ENCODE data around the gene ATR. TPM values are rescaled to one million over a fixed set of nuclear protein-coding genes. Genes with fewer than 3 reads are reported as not detected.

The ATR gene
- total and polyA plus RNA-seq, 7 experiments from 2014 or later = 11.3 to 48.3 (median 34.8) TPM

GRCh38 chr3:142618917-142619461, 40.5 kb upstream of the ATR start:
- Mint-ChIP-seq H3K27ac (peak overlapping the region in 1 of 9 donors; percentile 5), H3K9me3 (no peaks in the 10 kb centered on the region), H3K4me3 (no peak overlapping the region), H3K36me3 (no peaks in the 10 kb centered on the region), H3K27me3 (peaks cover 0 to 2% (median 0%) of the 10 kb centered on the region in 5 donors), H3K4me1 (no peaks in the 10 kb centered on the region)
- POLR2A ChIA-PET = no interaction called here
- no peak overlapping the region for H3K27ac ChIP-seq (ENCODE audit: low read depth, low read length)
- DNase-seq (no peak), ATAC-seq (no peak)
- no peaks in the 10 kb centered on the region for H3K27me3 ChIP-seq (ENCODE audit: control insufficient read depth in 2 of 2, insufficient read depth in 2 of 2, low read length in 2 of 2)
- intact Hi-C loops (cut with micrococcal nuclease) = no loop called here
- no peaks in the 10 kb centered on the region for H3K4me1 ChIP-seq (ENCODE audit: control insufficient read depth in 2 of 2, insufficient read depth in 2 of 2, low read length in 2 of 2)
- H3K36me3 ChIP-seq (ENCODE audit: control insufficient read depth in 2 of 3, insufficient read depth in 3 of 3, low read length in 3 of 3) = no peaks in the 10 kb centered on the region
- no peaks in the 10 kb centered on the region for H3K9me3 ChIP-seq (ENCODE audit: control insufficient read depth in 2 of 3, low read length in 3 of 3)
- CTCF ChIA-PET = no interaction called here
- H3K4me3 ChIP-seq (ENCODE audit: low read length) = no peak overlapping the region

DNA sequence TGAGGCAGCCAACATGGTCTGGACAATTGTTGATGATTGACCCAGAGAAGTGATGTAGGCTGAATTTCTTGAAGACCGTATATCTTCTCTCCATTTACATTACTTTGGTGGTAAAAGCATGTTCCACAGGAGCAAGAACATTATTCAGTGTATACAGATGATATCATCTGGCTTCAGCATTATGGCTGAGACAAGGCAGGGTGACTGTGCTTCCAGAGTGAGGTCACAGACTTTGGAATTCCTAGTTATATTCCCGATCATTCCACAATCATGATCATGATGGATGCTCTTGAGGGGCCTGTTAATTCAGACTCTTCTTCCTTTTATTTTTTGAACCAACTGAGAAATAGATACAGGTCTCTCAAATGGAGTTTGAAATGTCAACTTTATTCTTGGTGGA, 36.6 kb upstream of the ATR start:
- Mint-ChIP-seq H3K4me1 (no peaks in the 10 kb centered on the region), H3K9me3 (no peaks in the 10 kb centered on the region), H3K36me3 (no peaks in the 10 kb centered on the region), H3K4me3 (no peak overlapping the region), H3K27ac (no peak overlapping the region), H3K27me3 (peaks cover 0 to 2% (median 0%) of the 10 kb centered on the region in 5 donors)
- ChIA-PET CTCF (no interaction called here), POLR2A (no interaction called here)
- no peaks in the 10 kb centered on the region for H3K36me3 ChIP-seq (ENCODE audit: control insufficient read depth in 2 of 3, insufficient read depth in 3 of 3, low read length in 3 of 3)
- H3K27ac ChIP-seq (ENCODE audit: low read depth, low read length) = no peak overlapping the region
- DNase-seq = no peak
- ATAC-seq = no peak
- intact Hi-C loops (cut with micrococcal nuclease) = no loop called here
- H3K9me3 ChIP-seq (ENCODE audit: control insufficient read depth in 2 of 3, low read length in 3 of 3) = no peaks in the 10 kb centered on the region
- no peaks in the 10 kb centered on the region for H3K27me3 ChIP-seq (ENCODE audit: control insufficient read depth in 2 of 2, insufficient read depth in 2 of 2, low read length in 2 of 2)
- H3K4me3 ChIP-seq (ENCODE audit: low read length) = no peak overlapping the region
- no peaks in the 10 kb centered on the region for H3K4me1 ChIP-seq (ENCODE audit: control insufficient read depth in 2 of 2, insufficient read depth in 2 of 2, low read length in 2 of 2)

- no peaks in the 10 kb centered on the region for H3K27me3 Mint-ChIP-seq
- no peaks in the 10 kb centered on the region for H3K9me3 Mint-ChIP-seq
- Histone ChIP-seq H3K4me3 (ENCODE audit: low read length) (no peak overlapping the region), H3K27me3 (ENCODE audit: control insufficient read depth in 2 of 2, insufficient read depth in 2 of 2, low read length in 2 of 2) (no peaks in the 10 kb centered on the region), H3K9me3 (ENCODE audit: control insufficient read depth in 2 of 3, low read length in 3 of 3) (no peaks in the 10 kb centered on the region), H3K27ac (ENCODE audit: low read depth, low read length) (no peak overlapping the region), H3K4me1 (ENCODE audit: control insufficient read depth in 2 of 2, insufficient read depth in 2 of 2, low read length in 2 of 2) (no peaks in the 10 kb centered on the region), H3K36me3 (ENCODE audit: control insufficient read depth in 2 of 3, insufficient read depth in 3 of 3, low read length in 3 of 3) (no peaks in the 10 kb centered on the region)
- H3K4me1 Mint-ChIP-seq = no peaks in the 10 kb centered on the region
- CTCF ChIA-PET = no interaction called here
- H3K36me3 Mint-ChIP-seq = no peaks in the 10 kb centered on the region
- ATAC-seq (no peak), DNase-seq (no peak)
- POLR2A ChIA-PET = no interaction called here
- H3K27ac Mint-ChIP-seq = no peak overlapping the region
- no peak overlapping the region for H3K4me3 Mint-ChIP-seq
- intact Hi-C loops (cut with micrococcal nuclease) = no loop called here
Measured at GRCh38 chr3:142614059-142614626, 35.6 kb upstream of the ATR start.

GRCh38 chr3:142613491-142613890, 35.0 kb upstream of the ATR start:
- POLR2A ChIA-PET = no interaction called here
- Histone ChIP-seq H3K27ac (ENCODE audit: low read depth, low read length) (no peak overlapping the region), H3K27me3 (ENCODE audit: control insufficient read depth in 2 of 2, insufficient read depth in 2 of 2, low read length in 2 of 2) (no peaks in the 10 kb centered on the region), H3K36me3 (ENCODE audit: control insufficient read depth in 2 of 3, insufficient read depth in 3 of 3, low read length in 3 of 3) (no peaks in the 10 kb centered on the region), H3K4me3 (ENCODE audit: low read length) (no peak overlapping the region), H3K9me3 (ENCODE audit: control insufficient read depth in 2 of 3, low read length in 3 of 3) (no peaks in the 10 kb centered on the region), H3K4me1 (ENCODE audit: control insufficient read depth in 2 of 2, insufficient read depth in 2 of 2, low read length in 2 of 2) (no peaks in the 10 kb centered on the region)
- intact Hi-C loops (cut with micrococcal nuclease) = no loop called here
- Mint-ChIP-seq H3K36me3 (no peaks in the 10 kb centered on the region), H3K4me3 (no peak overlapping the region), H3K27me3 (no peaks in the 10 kb centered on the region), H3K27ac (no peak overlapping the region), H3K4me1 (no peaks in the 10 kb centered on the region), H3K9me3 (no peaks in the 10 kb centered on the region)
- CTCF ChIA-PET = no interaction called here
- ATAC-seq (no peak), DNase-seq (no peak)

- POLR2A ChIA-PET = interaction anchor here (0.6 kb wide), 1 partner anchor 15 kb away, joined by 3 read pairs; no protein-coding TSS in a partner anchor
- no peaks in the 10 kb centered on the region for H3K9me3 ChIP-seq (ENCODE audit: control insufficient read depth in 2 of 3, low read length in 3 of 3)
- CTCF ChIA-PET = no interaction called here
- H3K27me3 Mint-ChIP-seq = peaks cover 0 to 2% (median 0%) of the 10 kb centered on the region in 5 donors
- no peak overlapping the region for H3K4me3 ChIP-seq (ENCODE audit: low read length)
- H3K4me1 ChIP-seq (ENCODE audit: control insufficient read depth in 2 of 2, insufficient read depth in 2 of 2, low read length in 2 of 2) = no peaks in the 10 kb centered on the region
- intact Hi-C loops (cut with micrococcal nuclease) = no loop called here
- no peaks in the 10 kb centered on the region for H3K36me3 Mint-ChIP-seq
- H3K27me3 ChIP-seq (ENCODE audit: control insufficient read depth in 2 of 2, insufficient read depth in 2 of 2, low read length in 2 of 2) = no peaks in the 10 kb centered on the region
- no peak overlapping the region for H3K4me3 Mint-ChIP-seq
- no peaks in the 10 kb centered on the region for H3K36me3 ChIP-seq (ENCODE audit: control insufficient read depth in 2 of 3, insufficient read depth in 3 of 3, low read length in 3 of 3)
- H3K4me1 Mint-ChIP-seq = no peaks in the 10 kb centered on the region
- no peak overlapping the region for H3K27ac ChIP-seq (ENCODE audit: low read depth, low read length)
- DNase-seq (no peak), ATAC-seq (no peak)
- no peak overlapping the region for H3K27ac Mint-ChIP-seq
- no peaks in the 10 kb centered on the region for H3K9me3 Mint-ChIP-seq
Measured at GRCh38 chr3:142611206-142611605, 32.7 kb upstream of the ATR start.

- POLR2A ChIA-PET = no interaction called here
Measured at GRCh38 chr3:142609136-142609535, 30.6 kb upstream of the ATR start.

DNA sequence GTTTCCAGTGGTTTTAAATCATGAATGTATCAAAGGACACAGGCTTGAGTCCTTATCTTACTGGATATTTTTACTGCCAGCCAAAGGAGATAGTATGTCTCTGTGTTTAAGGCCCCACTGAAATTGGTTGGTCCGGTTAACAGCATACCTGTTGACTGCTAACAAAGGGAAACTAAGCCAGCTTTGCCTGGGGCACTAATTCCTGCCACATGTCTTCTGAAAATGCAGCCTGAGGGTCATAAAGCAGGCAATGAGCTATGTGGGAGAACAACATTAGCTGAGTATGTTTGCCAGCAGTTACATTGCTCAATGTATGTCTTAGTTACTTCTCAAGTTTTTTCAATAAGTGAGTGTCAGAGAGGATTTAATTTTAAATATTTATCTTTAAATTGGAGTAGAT, 30.1 kb upstream of the ATR start:
- ChIA-PET POLR2A (no interaction called here), CTCF (no interaction called here)
- intact Hi-C loops (cut with micrococcal nuclease) = no loop called here
- DNase-seq (no peak), ATAC-seq (no peak)
- Histone ChIP-seq H3K9me3 (ENCODE audit: control insufficient read depth in 2 of 3, low read length in 3 of 3) (no peaks in the 10 kb centered on the region), H3K36me3 (ENCODE audit: control insufficient read depth in 2 of 3, insufficient read depth in 3 of 3, low read length in 3 of 3) (no peaks in the 10 kb centered on the region), H3K4me3 (ENCODE audit: low read length) (no peak overlapping the region), H3K27me3 (ENCODE audit: control insufficient read depth in 2 of 2, insufficient read depth in 2 of 2, low read length in 2 of 2) (no peaks in the 10 kb centered on the region), H3K4me1 (ENCODE audit: control insufficient read depth in 2 of 2, insufficient read depth in 2 of 2, low read length in 2 of 2) (no peaks in the 10 kb centered on the region), H3K27ac (ENCODE audit: low read depth, low read length) (no peak overlapping the region)
- Mint-ChIP-seq H3K36me3 (no peaks in the 10 kb centered on the region), H3K27me3 (peaks cover 0 to 2% (median 0%) of the 10 kb centered on the region in 5 donors), H3K27ac (no peak overlapping the region), H3K4me1 (no peaks in the 10 kb centered on the region), H3K4me3 (no peak overlapping the region), H3K9me3 (no peaks in the 10 kb centered on the region)

More at GRCh38 chr3:142609136-142609535, 30.6 kb upstream of the ATR start:
- Mint-ChIP-seq H3K27me3 (peaks cover 0 to 2% (median 0%) of the 10 kb centered on the region in 5 donors), H3K4me1 (no peaks in the 10 kb centered on the region), H3K36me3 (no peaks in the 10 kb centered on the region), H3K27ac (no peak overlapping the region), H3K9me3 (no peaks in the 10 kb centered on the region), H3K4me3 (no peak overlapping the region)
- Histone ChIP-seq H3K27ac (ENCODE audit: low read depth, low read length) (no peak overlapping the region), H3K4me1 (ENCODE audit: control insufficient read depth in 2 of 2, insufficient read depth in 2 of 2, low read length in 2 of 2) (no peaks in the 10 kb centered on the region), H3K9me3 (ENCODE audit: control insufficient read depth in 2 of 3, low read length in 3 of 3) (no peaks in the 10 kb centered on the region), H3K4me3 (ENCODE audit: low read length) (no peak overlapping the region), H3K27me3 (ENCODE audit: control insufficient read depth in 2 of 2, insufficient read depth in 2 of 2, low read length in 2 of 2) (no peaks in the 10 kb centered on the region), H3K36me3 (ENCODE audit: control insufficient read depth in 2 of 3, insufficient read depth in 3 of 3, low read length in 3 of 3) (no peaks in the 10 kb centered on the region)
- no peak for ATAC-seq
- no peak for DNase-seq
- intact Hi-C loops (cut with micrococcal nuclease) = no loop called here
- CTCF ChIA-PET = no interaction called here

All from naive thymus-derived CD4-positive, alpha-beta T cell (primary cell).